Renal pelvis (tissue), 4 donors: ENCODE data around the gene MAGI2. TPM values are rescaled to one million over a fixed set of nuclear protein-coding genes. Genes with fewer than 3 reads are reported as not detected.
A peak's percentile ranks its signal among the peaks of the same experiment; 100 is the strongest.

Source experiments
- DNase-seq: peaks from one replicate; pipeline ENCODE4 v3.0.0-alpha.2; 2013
- polyA plus RNA-seq, 3 donors: library from polyadenylated mRNA; unstranded; fragments of 120-200 nt; gene quantifications; one replicate each; pipeline ENCODE4 v1.2.1, GENCODE V29; 2013; ENCODE audit not compliant: insufficient read length in 3 of 3

The MAGI2 gene
- polyA plus RNA-seq, 3 donors, result 33.9 to 41.0 (median 34.3) TPM

DNA sequence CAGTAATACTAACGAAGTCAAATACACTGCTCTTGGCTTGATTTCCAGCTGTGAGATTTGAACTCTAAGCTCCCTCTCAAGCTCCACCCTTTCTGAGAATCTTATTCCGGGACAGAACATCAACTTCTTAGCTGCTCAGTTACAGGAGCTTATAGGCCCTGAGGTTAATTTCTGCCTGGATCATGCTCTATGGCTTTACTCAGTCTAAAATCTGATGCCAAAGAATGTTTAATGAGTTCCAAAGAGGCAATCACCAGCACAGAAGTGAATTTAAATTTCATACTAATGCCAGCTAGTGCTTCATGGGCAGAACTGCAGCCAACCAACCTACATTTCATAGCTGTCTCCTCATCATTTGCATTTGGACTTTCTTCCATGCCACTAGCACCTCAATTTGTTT is 707.2 kb downstream of the MAGI2 start:
- no peak for DNase-seq

DNA sequence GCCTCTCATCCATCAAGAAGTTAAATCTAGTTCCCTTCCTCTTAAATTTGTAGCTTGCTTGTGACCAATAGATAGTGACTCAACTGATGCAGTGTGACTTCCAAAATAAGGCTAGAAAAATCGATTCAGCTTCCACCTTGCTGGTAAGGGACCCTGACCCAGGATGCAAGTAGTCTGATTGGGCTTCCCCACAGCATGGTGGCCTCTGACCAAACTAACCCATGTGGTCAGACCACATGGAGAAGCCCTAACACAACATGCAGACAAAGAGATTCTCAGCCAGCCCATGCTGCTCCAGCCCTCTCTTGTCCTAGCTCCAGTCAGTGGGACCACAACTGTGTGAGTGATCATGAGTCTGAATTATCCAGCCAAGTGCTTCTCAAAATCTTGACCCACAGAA is 710.8 kb downstream of the MAGI2 start:
- no peak for DNase-seq

DNA sequence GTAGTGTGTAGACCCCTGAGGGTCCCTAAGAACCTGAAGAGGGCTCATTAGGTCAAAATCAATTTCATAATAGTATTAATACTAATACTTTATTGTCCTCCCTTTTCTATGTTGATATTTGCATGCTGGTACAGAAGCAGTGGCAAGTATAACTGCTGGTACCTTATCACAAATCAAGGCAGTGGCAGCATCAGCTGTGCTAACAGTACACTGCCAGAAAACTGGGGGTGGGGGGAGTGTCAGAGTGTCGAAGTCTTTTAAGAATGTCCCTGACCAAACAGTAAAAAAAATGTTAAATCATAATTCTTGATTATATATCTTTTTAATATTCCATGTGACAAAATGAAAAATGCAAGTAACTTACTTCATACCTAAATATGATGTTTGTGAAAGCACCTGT is 716.9 kb downstream of the MAGI2 start:
- DNase-seq, result no peak

DNA sequence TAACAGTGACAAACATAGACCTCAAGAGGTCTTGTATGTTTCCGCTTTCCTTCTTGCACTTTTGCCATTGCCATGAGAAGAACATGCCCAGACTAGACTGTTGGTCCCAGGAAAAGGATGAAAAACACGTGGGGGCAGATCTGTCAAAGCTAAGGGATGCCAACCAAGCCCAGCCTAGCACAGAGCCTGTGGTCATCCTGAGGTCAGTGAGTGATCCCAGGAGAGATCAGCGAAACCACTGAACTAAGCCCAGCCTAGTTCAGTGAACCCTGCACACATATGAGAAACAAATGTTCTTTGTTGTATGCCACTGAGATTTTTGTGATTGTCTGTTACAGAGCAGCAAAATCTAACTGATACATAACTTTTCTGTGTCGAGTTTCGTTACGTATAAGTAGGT is 718.8 kb downstream of the MAGI2 start:
- no peak for DNase-seq

GRCh38 chr7:78720066-78720465 is 733.4 kb downstream of the MAGI2 start:
- no peak for DNase-seq

DNA sequence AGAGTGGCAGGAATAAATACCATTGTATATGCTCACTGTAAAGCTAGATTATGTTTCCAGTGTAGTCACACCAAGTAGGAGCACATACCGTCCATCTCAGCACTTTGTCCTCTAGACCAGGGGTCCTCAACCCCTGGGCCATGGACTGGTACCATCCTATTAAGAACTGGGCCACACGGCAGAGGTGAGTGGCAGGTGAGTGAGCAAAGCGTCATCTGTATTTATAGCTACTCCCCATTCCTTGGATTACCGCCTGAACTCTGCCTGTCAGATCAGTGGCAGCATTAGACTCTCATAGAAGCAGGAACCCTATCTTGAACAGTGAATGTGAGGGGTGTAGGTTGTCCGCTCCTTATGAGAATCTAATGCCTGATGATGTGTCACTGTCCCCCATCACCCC is 735.3 kb downstream of the MAGI2 start:
- DNase-seq, result no peak

GRCh38 chr7:78716876-78717275 is 736.6 kb downstream of the MAGI2 start:
- DNase-seq, result peak; percentile 4

DNA sequence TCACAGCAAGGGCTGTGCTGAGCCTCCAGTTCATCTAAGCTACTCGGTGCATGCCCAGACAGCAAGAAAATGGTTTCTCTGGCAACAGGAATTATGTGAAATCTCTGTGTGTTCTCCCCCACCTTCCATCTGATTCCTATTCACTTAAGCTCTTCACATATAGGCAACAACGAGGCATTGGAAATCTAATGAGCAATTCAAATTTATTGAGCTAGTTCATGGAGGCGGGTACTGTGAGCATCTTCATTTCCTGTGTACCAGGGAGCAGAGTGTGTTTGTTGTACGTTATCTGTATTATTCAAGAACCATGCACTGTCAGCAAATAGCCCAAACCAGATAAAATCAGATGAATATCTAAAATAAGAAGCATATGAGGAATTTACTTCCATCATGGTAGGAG is 739.1 kb downstream of the MAGI2 start:
- DNase-seq, result no peak

GRCh38 chr7:78712111-78712510 is 741.4 kb downstream of the MAGI2 start:
- DNase-seq, result no peak

GRCh38 chr7:78709658-78710057 is 743.8 kb downstream of the MAGI2 start:
- no peak for DNase-seq

- DNase-seq, result no peak
These were observed 749.0 kb downstream of the MAGI2 start for GRCh38 chr7:78704504-78704903.

DNA sequence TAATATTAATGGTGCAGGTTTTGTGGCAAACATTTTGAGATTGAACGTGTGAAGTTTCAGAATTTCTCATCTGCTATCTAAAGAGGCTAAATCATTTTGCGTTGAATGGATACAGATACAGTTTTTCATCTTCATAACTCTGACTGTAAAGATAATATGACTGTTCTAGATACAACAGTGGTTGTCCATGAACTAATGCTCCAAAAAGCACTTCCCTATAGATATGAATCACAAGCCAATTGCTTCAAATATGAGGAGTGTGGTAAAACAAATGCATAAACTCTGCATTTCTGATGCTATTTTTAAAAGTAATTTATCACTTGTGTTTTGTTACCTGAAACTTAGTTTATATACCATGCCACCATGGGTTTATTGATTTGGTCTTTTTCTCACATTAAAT is 750.1 kb downstream of the MAGI2 start:
- no peak for DNase-seq

GRCh38 chr7:78702770-78703169 is 750.7 kb downstream of the MAGI2 start:
- DNase-seq, result no peak

- DNase-seq, result no peak
These were observed 757.6 kb downstream of the MAGI2 start for GRCh38 chr7:78695826-78696225.

DNA sequence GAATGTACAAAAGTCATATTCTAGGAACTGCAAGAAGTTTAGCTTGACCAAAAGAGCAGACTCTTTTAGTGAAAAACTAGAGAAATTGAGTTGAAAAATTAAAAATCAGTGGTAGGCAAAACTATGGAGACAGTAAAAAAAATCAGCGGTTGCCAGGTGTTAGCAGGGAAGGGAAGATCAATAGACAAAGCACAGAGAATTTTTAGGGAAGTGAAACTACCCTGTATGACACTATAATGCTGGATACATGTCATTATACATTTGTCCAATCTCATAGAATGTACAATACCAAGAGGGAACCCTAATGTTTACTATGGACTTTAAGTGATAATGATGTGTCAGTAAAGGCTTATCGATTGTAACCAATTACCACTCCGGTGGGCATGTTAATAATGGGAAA is 761.9 kb downstream of the MAGI2 start:
- no peak for DNase-seq

GRCh38 chr7:78690174-78690573 is 763.3 kb downstream of the MAGI2 start:
- DNase-seq, result no peak

DNA sequence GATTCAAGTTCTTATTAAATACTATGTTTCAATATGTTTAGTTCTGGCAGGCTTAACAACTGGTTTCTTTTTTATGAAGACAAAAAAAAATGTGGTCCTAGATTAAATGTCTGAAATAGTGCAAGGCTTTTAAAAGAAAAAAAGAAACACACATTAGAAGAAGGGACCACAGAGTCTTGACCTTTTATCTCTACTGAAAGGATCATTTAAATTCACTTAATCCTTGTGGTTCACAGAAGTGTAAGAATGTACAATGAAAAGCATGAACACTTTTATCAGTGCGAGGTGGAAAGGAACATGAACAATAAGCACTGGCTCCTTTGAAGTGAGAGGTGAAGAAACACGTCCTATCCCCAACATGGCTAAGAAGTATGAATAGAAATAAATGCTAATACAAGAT is 765.1 kb downstream of the MAGI2 start:
- DNase-seq, result no peak

GRCh38 chr7:78686189-78686588 is 767.3 kb downstream of the MAGI2 start:
- no peak for DNase-seq

DNA sequence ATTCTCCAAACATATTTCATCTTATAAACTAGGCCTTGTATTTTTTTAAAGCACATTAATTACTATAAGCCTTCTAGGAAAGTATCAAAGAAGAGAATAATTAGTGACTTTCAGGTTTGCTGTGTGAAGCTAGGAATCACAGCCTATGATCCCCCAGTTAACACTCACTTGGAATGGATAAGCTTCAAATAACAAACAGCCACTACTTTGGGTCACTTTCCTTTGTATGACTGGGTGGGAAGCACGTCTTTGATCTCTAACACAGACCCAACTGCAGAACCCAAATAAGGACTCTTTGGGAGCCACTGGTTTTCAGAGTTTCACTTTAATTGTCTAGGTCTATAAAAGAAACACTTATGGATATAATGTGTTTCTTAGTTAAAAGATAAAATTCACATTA is 769.3 kb downstream of the MAGI2 start:
- DNase-seq, result no peak

DNA sequence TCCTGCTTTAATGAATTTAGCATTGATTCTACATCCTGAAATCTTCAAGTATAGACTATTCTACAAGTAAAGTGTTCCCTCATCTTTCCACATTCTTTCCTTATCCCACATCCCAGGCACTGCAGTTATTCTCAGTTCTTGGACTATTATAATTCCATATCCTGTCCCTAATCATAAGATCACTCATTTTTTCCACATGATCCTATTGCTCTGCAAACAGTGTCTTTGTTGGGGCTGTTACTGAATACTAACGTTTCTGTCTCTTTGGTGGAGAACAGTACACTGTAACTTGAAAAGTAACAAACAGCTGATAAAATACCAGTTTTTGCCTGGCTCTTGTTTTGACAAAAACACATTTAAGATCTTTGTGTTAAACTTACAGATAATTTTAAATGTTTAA is 769.9 kb downstream of the MAGI2 start:
- no peak for DNase-seq

- no peak for DNase-seq
These were observed 774.2 kb downstream of the MAGI2 start for GRCh38 chr7:78679112-78679876.

GRCh38 chr7:78677391-78677790 is 776.1 kb downstream of the MAGI2 start:
- DNase-seq, result no peak

GRCh38 chr7:78675511-78675910 is 778.0 kb downstream of the MAGI2 start:
- no peak for DNase-seq

DNA sequence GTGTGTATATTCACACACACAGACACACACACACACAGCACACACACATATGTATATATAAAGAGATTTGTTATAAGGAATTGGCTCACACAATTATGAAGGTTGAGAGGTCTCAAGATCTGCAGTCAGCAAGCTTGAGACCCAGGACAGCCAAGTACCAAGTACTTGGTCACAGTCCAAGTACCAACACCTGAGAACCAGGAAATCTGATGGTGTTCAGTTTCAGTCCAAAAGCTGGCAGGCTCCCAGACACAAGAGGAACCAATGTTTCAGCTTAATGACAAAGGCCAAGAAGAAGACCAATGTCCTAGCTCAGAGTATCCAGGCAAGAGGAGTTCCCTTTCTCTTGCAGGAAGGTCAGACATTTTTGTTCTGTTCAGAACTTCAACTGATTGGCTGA is 780.2 kb downstream of the MAGI2 start:
- DNase-seq, result no peak
